Common myeloid progenitor, CD34-positive (primary cell): ENCODE data around the gene MEGF6.

Experiments
- CTCF ChIA-PET: fragments of 350-600 bp; sonication (Branson Sonifier 250); formaldehyde crosslinking; loops from one replicate; lab custom pipeline; 2021; ENCODE audit warnings: antibody characterized with exemption; lab: Charles Lee
- POLR2A ChIA-PET: fragments of 350-600 bp; sonication (Branson Sonifier 250); formaldehyde crosslinking; loops from one replicate; lab custom pipeline; 2021; ENCODE audit warnings: antibody characterized with exemption; lab: Charles Lee
- DNase-seq, 3 donors: peaks; one replicate each; pipeline versions ENCODE4 v3.0.0 to v3.0.0-alpha.2; 2013
- H3K27ac ChIP-seq, 2 experiments: 1 replicate in 1 of 2; 2 replicates in 1 of 2; pipeline ENCODE4 v1.7.0; 2013; ENCODE audit warnings: inconsistent platforms in 2 of 2, low read length in 2 of 2, mild to moderate bottlenecking in 2 of 2, low read depth in 1 of 2, moderate library complexity in 1 of 2; ENCODE audit not compliant: severe bottlenecking in 2 of 2, insufficient read depth in 1 of 2, poor library complexity in 1 of 2
- H3K27me3 ChIP-seq, 5 experiments: replicated peaks in 2 of 5; 1 replicate in 3 of 5; 2 replicates in 2 of 5; pipeline versions ENCODE4 v1.6.1 to v1.7.0; 2013; ENCODE audit warnings: low read length in 4 of 5, mild to moderate bottlenecking in 2 of 5, moderate library complexity in 2 of 5, inconsistent platforms in 1 of 5; ENCODE audit not compliant: insufficient read depth in 5 of 5, control insufficient read depth in 4 of 5
- H3K36me3 ChIP-seq, 4 experiments: 1 replicate in 2 of 4; 2 replicates in 2 of 4; pipeline versions ENCODE4 v1.6.1 to v1.7.0; 2013; ENCODE audit warnings: low read length in 3 of 4, control low read depth in 1 of 4, mild to moderate bottlenecking in 1 of 4; ENCODE audit not compliant: control insufficient read depth in 4 of 4, insufficient read depth in 4 of 4
- H3K4me1 ChIP-seq, 4 experiments: 1 replicate in 3 of 4; 2 replicates in 1 of 4; pipeline versions ENCODE4 v1.6.1 to v1.7.1; 2013; ENCODE audit warnings: low read length in 3 of 4, mild to moderate bottlenecking in 3 of 4, control low read depth in 1 of 4, inconsistent platforms in 1 of 4, moderate library complexity in 1 of 4; ENCODE audit not compliant: control insufficient read depth in 4 of 4, insufficient read depth in 4 of 4; ENCODE audit errors: control extremely low read depth in 1 of 4
- H3K4me3 ChIP-seq, 7 experiments: 1 replicate in 4 of 7; 2 replicates in 3 of 7; pipeline versions ENCODE4 v1.5.1 to v1.7.0; 2013; ENCODE audit warnings: mild to moderate bottlenecking in 7 of 7, low read length in 6 of 7, moderate library complexity in 6 of 7, inconsistent platforms in 2 of 7, low read depth in 2 of 7, control low read depth in 1 of 7; ENCODE audit not compliant: insufficient read depth in 4 of 7, control insufficient read depth in 1 of 7; ENCODE audit errors: extremely low read depth in 1 of 7
- H3K9me3 ChIP-seq, 5 experiments: 1 replicate in 4 of 5; 2 replicates in 1 of 5; pipeline versions ENCODE4 v1.6.1 to v1.7.1; 2013; ENCODE audit warnings: low read length in 4 of 5, mild to moderate bottlenecking in 2 of 5, inconsistent platforms in 1 of 5, low read depth in 1 of 5, moderate library complexity in 1 of 5; ENCODE audit not compliant: control insufficient read depth in 4 of 5, insufficient read depth in 2 of 5; ENCODE audit errors: control extremely low read depth in 1 of 5
- WGBS: methylation state at CpG from one replicate; pipeline ENCODE4 v1.1.5; 2013; ENCODE audit not compliant: insufficient coverage; 5-methylcytosine and 5-hydroxymethylcytosine counted together

The MEGF6 gene

GRCh38 chr1:3481046-3481445, 130.3 kb downstream of the MEGF6 start:
- no peak overlapping the region for H3K27ac ChIP-seq
- peaks cover 0 to 1% (median 0%) of the 10 kb centered on the region in 4 experiments for H3K4me1 ChIP-seq
- WGBS, result 65% methylated on average over 15 of the region's 15 CpGs
- H3K4me3 ChIP-seq, result no peak overlapping the region
- CTCF ChIA-PET, result interaction anchor here (1.9 to 3.8 kb wide), 3 partner anchors 8 to 28 kb away, joined by 6 to 26 read pairs (median 9); no protein-coding TSS in a partner anchor
- H3K27me3 ChIP-seq, result peaks cover 0 to 24% (median 0%) of the 10 kb centered on the region in 5 experiments
- DNase-seq, result no peak
- POLR2A ChIA-PET, result no interaction called here
- H3K9me3 ChIP-seq, result no peaks in the 10 kb centered on the region
- no peaks in the 10 kb centered on the region for H3K36me3 ChIP-seq

GRCh38 chr1:3480369-3480719, 131.0 kb downstream of the MEGF6 start:
- Histone ChIP-seq H3K27ac (no peak overlapping the region), H3K9me3 (no peaks in the 10 kb centered on the region), H3K36me3 (no peaks in the 10 kb centered on the region), H3K4me3 (no peak overlapping the region), H3K4me1 (peaks cover 0 to 1% (median 0%) of the 10 kb centered on the region in 4 experiments), H3K27me3 (peaks cover 0 to 24% (median 0%) of the 10 kb centered on the region in 5 experiments)
- ChIA-PET CTCF (interaction anchor here (0.9 to 3.8 kb wide), 2 partner anchors 10 to 27 kb away, joined by 5 to 26 read pairs; no protein-coding TSS in a partner anchor), POLR2A (no interaction called here)
- 82% methylated on average over 20 of the region's 21 CpGs for WGBS
- DNase-seq, result no peak

GRCh38 chr1:3479511-3480368, 131.6 kb downstream of the MEGF6 start:
- ChIA-PET POLR2A (no interaction called here), CTCF (interaction anchor here (0.9 to 3.8 kb wide), 4 partner anchors 11 to 27 kb away, joined by 4 to 26 read pairs (median 6); no protein-coding TSS in a partner anchor)
- Histone ChIP-seq H3K27ac (no peak overlapping the region), H3K27me3 (peaks cover 0 to 24% (median 0%) of the 10 kb centered on the region in 5 experiments), H3K9me3 (no peaks in the 10 kb centered on the region), H3K4me1 (peaks cover 0 to 1% (median 0%) of the 10 kb centered on the region in 4 experiments), H3K4me3 (no peak overlapping the region), H3K36me3 (no peaks in the 10 kb centered on the region)
- DNase-seq, result no peak
- WGBS, result 82% methylated on average over 24 of the region's 30 CpGs

- Histone ChIP-seq H3K9me3 (no peaks in the 10 kb centered on the region), H3K27ac (no peak overlapping the region), H3K4me3 (no peak overlapping the region), H3K4me1 (no peaks in the 10 kb centered on the region), H3K27me3 (peaks cover 0 to 24% (median 0%) of the 10 kb centered on the region in 5 experiments), H3K36me3 (no peaks in the 10 kb centered on the region)
- 86% methylated on average over 20 of the region's 24 CpGs for WGBS
- CTCF ChIA-PET, result interaction anchor here (1.6 to 1.7 kb wide), 2 partner anchors 15 to 25 kb away, joined by 4 to 8 read pairs; no protein-coding TSS in a partner anchor
- no peak for DNase-seq
- POLR2A ChIA-PET, result interaction anchor here (0.5 kb wide), 1 partner anchor 13 kb away, joined by 3 read pairs; no protein-coding TSS in a partner anchor
Observed at GRCh38 chr1:3478187-3478586, 133.1 kb downstream of the MEGF6 start.

- ChIA-PET CTCF (no interaction called here), POLR2A (interaction anchor here (0.5 kb wide), 1 partner anchor 21 kb away, joined by 3 read pairs; no protein-coding TSS in a partner anchor)
- no peak for DNase-seq
- H3K4me3 ChIP-seq, result no peak overlapping the region
- no peaks in the 10 kb centered on the region for H3K4me1 ChIP-seq
- 64% methylated on average over 26 of the region's 28 CpGs for WGBS
- peaks cover 0 to 24% (median 0%) of the 10 kb centered on the region in 5 experiments for H3K27me3 ChIP-seq
- H3K9me3 ChIP-seq, result no peaks in the 10 kb centered on the region
- H3K27ac ChIP-seq, result no peak overlapping the region
- no peaks in the 10 kb centered on the region for H3K36me3 ChIP-seq
Observed at GRCh38 chr1:3477241-3477995, 133.9 kb downstream of the MEGF6 start.

GRCh38 chr1:3476666-3477065, 134.6 kb downstream of the MEGF6 start:
- H3K4me1 ChIP-seq, result peaks cover 0 to 1% (median 0%) of the 10 kb centered on the region in 4 experiments
- ChIA-PET CTCF (no interaction called here), POLR2A (no interaction called here)
- no peaks in the 10 kb centered on the region for H3K36me3 ChIP-seq
- 98% methylated on average over 12 of the region's 16 CpGs for WGBS
- H3K4me3 ChIP-seq, result no peak overlapping the region
- H3K9me3 ChIP-seq, result no peaks in the 10 kb centered on the region
- no peak overlapping the region for H3K27ac ChIP-seq
- no peak for DNase-seq
- peaks cover 0 to 21% (median 0%) of the 10 kb centered on the region in 5 experiments for H3K27me3 ChIP-seq
